SH-SY5Y (cell line): ENCODE results near the gene KPNA1.

ENCODE experiments used
- GATA2 ChIP-seq: IDR thresholded peaks from 2 replicates; pipeline ENCODE4 v1.6.1; 2011; ENCODE audit warnings: mild to moderate bottlenecking, low read depth, low read length
- GATA3 ChIP-seq: IDR thresholded peaks from 2 replicates; pipeline ENCODE4 v1.6.1; 2011; ENCODE audit warnings: low read depth, mild to moderate bottlenecking, low read length, moderate library complexity

DNA sequence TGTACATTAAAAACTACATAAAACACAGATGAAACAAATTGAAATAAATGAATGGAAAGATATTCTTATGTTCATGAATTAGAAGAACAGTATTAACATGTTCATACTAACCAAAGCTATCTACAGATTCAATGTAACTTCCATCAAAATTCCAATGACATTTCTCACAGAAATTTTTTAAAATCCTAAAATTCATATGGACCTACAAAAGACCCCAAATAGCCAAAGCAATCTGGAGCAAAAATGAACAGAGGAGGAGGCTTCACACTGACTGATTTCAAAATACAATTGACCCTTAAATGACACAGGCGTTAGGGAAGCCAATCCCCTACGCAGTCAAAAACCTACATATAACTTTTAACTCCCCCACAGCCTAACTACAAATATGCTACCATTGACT, 39.4 kb downstream of the KPNA1 start:
- TF ChIP-seq GATA3 (no peak), GATA2 (no peak)
